CD4-positive, alpha-beta memory T cell (primary cell): ENCODE data around the gene GPX4. TPM values are rescaled to one million over a fixed set of nuclear protein-coding genes. Genes with fewer than 3 reads are reported as not detected.

ENCODE experiments used
- CTCF ChIA-PET: fragments of 350-600 bp; sonication (Branson Sonifier 250); formaldehyde crosslinking; loops from one replicate; lab custom pipeline; 2021; ENCODE audit warnings: inconsistent platforms; ENCODE audit not compliant: partially characterized antibody; lab: Charles Lee
- POLR2A ChIA-PET: fragments of 350-600 bp; sonication (Branson Sonifier 250); formaldehyde crosslinking; loops from one replicate; lab custom pipeline; 2021; ENCODE audit not compliant: partially characterized antibody; lab: Charles Lee
- DNase-seq, 5 donors: peaks; one replicate each; pipeline versions ENCODE4 v3.0.0 to v3.0.0-alpha.2; 2020 to 2022; ENCODE audit warnings: mixed read lengths in 1 of 5
- H3K27ac ChIP-seq: one replicate; pipeline ENCODE4 v1.7.0; 2013; ENCODE audit warnings: low read depth, low read length
- H3K27me3 ChIP-seq: 2 replicates; pipeline ENCODE4 v1.7.0; 2013; ENCODE audit warnings: mild to moderate bottlenecking, low read length, moderate library complexity; ENCODE audit not compliant: insufficient read depth
- H3K36me3 ChIP-seq: 2 replicates; pipeline ENCODE4 v1.7.0; 2013; ENCODE audit warnings: mild to moderate bottlenecking, low read length, moderate library complexity; ENCODE audit not compliant: insufficient read depth
- H3K4me1 ChIP-seq: 2 replicates; pipeline ENCODE4 v1.7.0; 2013; ENCODE audit warnings: mild to moderate bottlenecking, low read length, moderate library complexity; ENCODE audit not compliant: insufficient read depth
- H3K4me3 ChIP-seq, 2 donors: one replicate each; pipeline ENCODE4 v1.7.0; 2013; ENCODE audit warnings: low read length in 2 of 2, mild to moderate bottlenecking in 1 of 2
- H3K9me3 ChIP-seq, 2 donors: one replicate each; pipeline ENCODE4 v1.7.0; 2013; ENCODE audit warnings: low read length in 2 of 2, control low read depth in 1 of 2; ENCODE audit not compliant: control insufficient read depth in 1 of 2
- H3K27ac Mint-ChIP-seq, 7 donors: one replicate each; pipeline ENCODE4 v1.8.0; 2020 to 2021; ENCODE audit warnings: mixed read lengths in 7 of 7, mild to moderate bottlenecking in 6 of 7, inconsistent platforms in 3 of 7, moderate library complexity in 3 of 7
- H3K27me3 Mint-ChIP-seq, 2 donors: one replicate each; pipeline ENCODE4 v1.8.0; 2020 to 2021; ENCODE audit warnings: mixed read lengths in 2 of 2
- H3K36me3 Mint-ChIP-seq, 2 donors: one replicate each; pipeline ENCODE4 v1.8.0; 2020 to 2021; ENCODE audit warnings: mixed read lengths in 2 of 2, inconsistent platforms in 1 of 2, mild to moderate bottlenecking in 1 of 2
- H3K4me1 Mint-ChIP-seq, 4 donors: one replicate each; pipeline ENCODE4 v1.8.0; 2020 to 2021; ENCODE audit warnings: mixed read lengths in 4 of 4, mild to moderate bottlenecking in 1 of 4
- H3K4me3 Mint-ChIP-seq, 8 donors: one replicate each; pipeline ENCODE4 v1.8.0; 2020 to 2021; ENCODE audit warnings: mixed read lengths in 8 of 8, mild to moderate bottlenecking in 7 of 8, moderate library complexity in 6 of 8, inconsistent platforms in 3 of 8
- H3K9me3 Mint-ChIP-seq, 8 donors: one replicate each; pipeline ENCODE4 v1.8.0; 2020 to 2021; ENCODE audit warnings: mixed read lengths in 8 of 8, mild to moderate bottlenecking in 5 of 8, inconsistent platforms in 3 of 8, moderate library complexity in 1 of 8
- intact Hi-C: fragments of 100-400 bp; cut with micrococcal nuclease; formaldehyde crosslinking; loops from one replicate; pipeline ENCODE4 v1.15.1; 2023
- polyA plus RNA-seq, 2 donors: library from polyadenylated mRNA; unstranded; fragments of 300-500 nt; fragmentation: Illumina TruSeq; gene quantifications; one replicate each; pipeline ENCODE4 v1.2.3, GENCODE V29; 2021
- total RNA-seq, 2 experiments: library from RNA; stranded (reverse); gene quantifications; one replicate each; pipeline ENCODE4 v1.2.3, GENCODE V29; 2021

GPX4 gene
- total and polyA plus RNA-seq, 4 experiments from 2014 or later: 210 to 406 (median 310) TPM

DNA sequence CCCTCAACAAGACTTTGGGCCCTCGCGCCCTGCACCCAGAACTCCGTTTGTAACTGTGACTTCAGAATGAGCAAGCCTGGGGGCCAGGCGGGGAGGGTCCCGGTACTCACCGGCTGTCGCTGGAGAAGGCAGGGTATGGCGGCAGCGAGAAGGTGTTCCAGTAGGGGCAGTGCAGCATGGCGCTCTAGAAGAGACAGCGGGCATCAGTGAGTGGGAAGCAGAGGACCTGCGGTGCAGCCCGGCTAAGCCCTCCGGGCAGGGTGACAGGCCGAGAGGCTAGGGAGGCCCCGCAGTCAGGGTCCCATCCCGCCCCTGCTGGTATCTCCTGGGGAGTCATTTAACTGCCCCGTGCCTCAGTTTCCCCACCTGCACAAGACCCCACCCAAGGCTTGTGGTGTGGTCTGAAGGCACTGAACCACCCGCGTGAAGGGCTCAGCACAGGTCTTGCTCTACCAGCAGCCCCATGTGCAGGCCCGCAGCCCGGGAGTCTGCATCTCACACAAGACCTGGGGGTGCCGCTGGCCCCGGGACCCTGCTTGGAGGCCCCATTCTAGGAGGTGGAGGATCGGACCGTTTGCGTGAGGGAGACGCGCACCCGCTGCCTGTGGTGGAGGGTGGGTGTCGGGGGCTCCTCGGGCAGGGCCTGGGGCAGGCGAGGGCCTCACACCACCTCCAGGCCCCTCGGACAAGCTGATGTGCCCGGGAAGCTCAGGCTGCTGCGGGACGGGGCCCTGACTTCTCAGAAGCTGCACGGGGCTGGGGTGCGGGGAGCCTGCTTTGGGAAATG, 45.7 kb downstream of the GPX4 start:
- no peak for DNase-seq
- intact Hi-C loops: no loop called here
- Histone ChIP-seq H3K36me3 (peaks cover 9% of the 10 kb centered on the region), H3K4me1 (no peaks in the 10 kb centered on the region), H3K27me3 (no peaks in the 10 kb centered on the region), H3K27ac (no peak overlapping the region), H3K4me3 (no peak overlapping the region), H3K9me3 (no peaks in the 10 kb centered on the region)
- H3K4me1 Mint-ChIP-seq: peaks cover 0 to 7% (median under 1%) of the 10 kb centered on the region in 4 donors
- H3K36me3 Mint-ChIP-seq: peaks cover 6 to 21% of the 10 kb centered on the region in 2 donors
- H3K27me3 Mint-ChIP-seq: no peaks in the 10 kb centered on the region
- H3K4me3 Mint-ChIP-seq: no peak overlapping the region
- H3K27ac Mint-ChIP-seq: peak overlapping the region in 1 of 7 donors; percentile 59
- POLR2A ChIA-PET: no interaction called here
- peaks cover 0 to 3% (median 0%) of the 10 kb centered on the region in 8 donors for H3K9me3 Mint-ChIP-seq
- CTCF ChIA-PET: no interaction called here

DNA sequence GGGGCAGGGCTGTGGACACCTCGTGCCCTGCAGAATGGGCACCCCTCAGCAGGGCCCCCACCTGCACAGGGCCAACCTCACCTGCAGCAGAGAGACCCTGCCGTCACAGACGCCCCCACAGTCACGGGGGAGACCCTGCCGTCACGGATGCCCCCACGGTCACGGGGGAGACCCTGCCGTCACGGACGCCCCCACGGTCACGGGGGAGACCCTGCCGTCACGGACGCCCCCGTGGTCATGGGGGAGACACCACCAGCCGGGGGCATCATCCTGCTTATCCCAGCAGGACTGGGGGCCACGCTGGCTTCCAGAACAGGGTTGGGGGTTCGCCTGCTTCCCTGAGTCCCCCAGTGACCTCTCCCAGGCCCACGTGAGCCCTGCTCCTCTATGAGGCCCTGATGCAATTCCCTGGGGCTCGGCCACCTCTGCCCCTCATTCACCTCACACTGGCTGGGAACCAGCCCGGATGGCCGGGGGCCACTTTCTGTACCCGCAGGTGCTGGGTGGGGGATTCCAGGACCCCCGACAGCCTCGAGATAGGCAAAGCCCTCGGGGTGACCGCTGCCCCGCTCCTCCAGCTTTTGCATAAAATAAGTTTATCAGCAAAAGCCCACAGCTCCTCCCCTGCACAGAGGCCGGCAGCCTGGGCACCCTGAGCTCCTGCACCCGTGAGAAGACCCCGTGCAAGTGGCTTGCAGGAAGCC, 46.7 kb downstream of the GPX4 start:
- Histone ChIP-seq H3K4me3 (no peak overlapping the region), H3K27ac (no peak overlapping the region), H3K27me3 (no peaks in the 10 kb centered on the region), H3K4me1 (no peaks in the 10 kb centered on the region), H3K36me3 (peaks cover 9% of the 10 kb centered on the region), H3K9me3 (no peaks in the 10 kb centered on the region)
- Mint-ChIP-seq H3K27me3 (no peaks in the 10 kb centered on the region), H3K27ac (no peak overlapping the region), H3K4me3 (no peak overlapping the region), H3K9me3 (no peaks in the 10 kb centered on the region), H3K36me3 (peaks cover 0 to 16% of the 10 kb centered on the region in 2 donors), H3K4me1 (peaks cover 0 to 2% (median 0%) of the 10 kb centered on the region in 4 donors)
- CTCF ChIA-PET: interaction anchor here (0.6 kb wide), 1 partner anchor 637 kb away, joined by 4 read pairs; no protein-coding TSS in a partner anchor
- no peak for DNase-seq
- POLR2A ChIA-PET: no interaction called here
- intact Hi-C loops: no loop called here

GRCh38 chr19:1151037-1151724, 47.4 kb downstream of the GPX4 start:
- H3K27ac ChIP-seq: no peak overlapping the region
- intact Hi-C loops: no loop called here
- CTCF ChIA-PET: no interaction called here
- H3K27me3 ChIP-seq: no peaks in the 10 kb centered on the region
- DNase-seq: no peak
- no peak overlapping the region for H3K27ac Mint-ChIP-seq
- POLR2A ChIA-PET: no interaction called here
- no peaks in the 10 kb centered on the region for H3K9me3 Mint-ChIP-seq
- no peak overlapping the region for H3K4me3 Mint-ChIP-seq
- no peaks in the 10 kb centered on the region for H3K9me3 ChIP-seq
- H3K4me3 ChIP-seq: no peak overlapping the region
- H3K36me3 ChIP-seq: peaks cover 9% of the 10 kb centered on the region
- H3K27me3 Mint-ChIP-seq: no peaks in the 10 kb centered on the region
- peaks cover 0 to 2% (median under 1%) of the 10 kb centered on the region in 4 donors for H3K4me1 Mint-ChIP-seq
- H3K36me3 Mint-ChIP-seq: peaks cover 0 to 13% of the 10 kb centered on the region in 2 donors
- H3K4me1 ChIP-seq: no peaks in the 10 kb centered on the region

DNA sequence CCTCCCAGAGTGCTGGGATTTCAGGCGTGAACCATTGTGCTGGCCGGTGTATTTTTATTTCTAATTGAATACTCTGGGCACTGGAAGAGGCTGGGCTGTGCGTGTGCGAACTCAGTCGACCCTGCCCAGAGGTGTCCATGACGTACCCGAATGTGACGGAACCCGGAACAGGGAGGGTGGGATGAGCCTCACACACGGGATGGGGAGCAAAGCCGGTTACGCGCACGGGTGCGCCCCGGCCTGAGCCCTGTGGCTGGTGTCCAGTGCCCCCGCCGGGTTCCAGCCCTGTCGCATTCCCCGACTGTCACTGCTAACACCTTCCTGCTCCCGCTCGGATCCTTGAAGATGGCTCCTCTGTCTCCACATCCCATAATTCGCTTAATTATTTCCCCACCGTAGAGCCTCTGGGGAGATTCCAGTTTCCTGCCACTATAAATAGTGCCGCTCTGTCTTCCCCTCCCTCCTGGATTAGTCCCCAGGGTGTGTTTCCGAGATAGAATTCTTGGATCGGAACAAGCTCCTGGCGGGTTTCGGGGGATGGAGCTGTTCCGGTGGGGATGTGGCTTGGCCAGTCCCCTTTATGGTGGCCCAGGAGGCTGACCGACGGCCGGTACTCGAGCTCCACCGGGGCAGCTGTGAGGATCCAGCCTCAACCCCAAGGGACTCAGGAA, 48.3 kb downstream of the GPX4 start:
- H3K27me3 ChIP-seq: no peaks in the 10 kb centered on the region
- Mint-ChIP-seq H3K4me3 (no peak overlapping the region), H3K4me1 (peaks cover 0 to 3% (median under 1%) of the 10 kb centered on the region in 4 donors), H3K27ac (no peak overlapping the region), H3K9me3 (no peaks in the 10 kb centered on the region), H3K27me3 (no peaks in the 10 kb centered on the region), H3K36me3 (peaks cover 0 to 10% of the 10 kb centered on the region in 2 donors)
- H3K4me1 ChIP-seq: no peaks in the 10 kb centered on the region
- POLR2A ChIA-PET: no interaction called here
- H3K36me3 ChIP-seq: peaks cover 9% of the 10 kb centered on the region
- H3K4me3 ChIP-seq: no peak overlapping the region
- H3K9me3 ChIP-seq: no peaks in the 10 kb centered on the region
- H3K27ac ChIP-seq: no peak overlapping the region
- no peak for DNase-seq
- intact Hi-C loops: no loop called here
- CTCF ChIA-PET: no interaction called here

- H3K36me3 ChIP-seq: peaks cover 9% of the 10 kb centered on the region
Observed at GRCh38 chr19:1153891-1154730, 50.3 kb downstream of the GPX4 start.

GRCh38 chr19:1154731-1155351, 51.0 kb downstream of the GPX4 start:
- no peaks in the 10 kb centered on the region for H3K4me1 ChIP-seq
- DNase-seq: no peak
- H3K4me1 Mint-ChIP-seq: peaks cover 0 to 3% (median under 1%) of the 10 kb centered on the region in 4 donors
- H3K36me3 ChIP-seq: peaks cover 5% of the 10 kb centered on the region
- no peaks in the 10 kb centered on the region for H3K9me3 Mint-ChIP-seq
- ChIA-PET CTCF (no interaction called here), POLR2A (interaction anchor here (0.6 kb wide), 1 partner anchor 36 kb away, joined by 3 read pairs; no protein-coding TSS in a partner anchor)
- H3K36me3 Mint-ChIP-seq: peaks cover 0 to 5% of the 10 kb centered on the region in 2 donors
- H3K4me3 ChIP-seq: no peak overlapping the region
- H3K4me3 Mint-ChIP-seq: no peak overlapping the region
- no peaks in the 10 kb centered on the region for H3K27me3 Mint-ChIP-seq
- H3K9me3 ChIP-seq: no peaks in the 10 kb centered on the region
- intact Hi-C loops: no loop called here
- H3K27me3 ChIP-seq: no peaks in the 10 kb centered on the region
- H3K27ac ChIP-seq: no peak overlapping the region
- H3K27ac Mint-ChIP-seq: no peak overlapping the region

More at GRCh38 chr19:1153891-1154730, 50.3 kb downstream of the GPX4 start:
- Mint-ChIP-seq H3K4me1 (peaks cover 0 to 3% (median under 1%) of the 10 kb centered on the region in 4 donors), H3K27me3 (no peaks in the 10 kb centered on the region), H3K4me3 (no peak overlapping the region), H3K36me3 (peaks cover 0 to 9% of the 10 kb centered on the region in 2 donors), H3K27ac (no peak overlapping the region), H3K9me3 (no peaks in the 10 kb centered on the region)
- no peaks in the 10 kb centered on the region for H3K4me1 ChIP-seq
- H3K27ac ChIP-seq: no peak overlapping the region
- no peaks in the 10 kb centered on the region for H3K9me3 ChIP-seq
- ChIA-PET POLR2A (interaction anchor here (0.6 kb wide), 1 partner anchor 37 kb away, joined by 3 read pairs; no protein-coding TSS in a partner anchor), CTCF (no interaction called here)
- H3K27me3 ChIP-seq: no peaks in the 10 kb centered on the region
- no peak overlapping the region for H3K4me3 ChIP-seq
- DNase-seq: no peak
- intact Hi-C loops: no loop called here
